ENCODE data around the gene GSN.

- TF ChIP-seq POLR2A (IDR thresholded peaks at IDR 0.05) = no peak
- TF ChIP-seq CTCF (IDR thresholded peaks at IDR 0.05) = no peak
Observed at GRCh38 chr9:121298016-121298538, 30.1 kb downstream of the GSN start.
